Chondrocyte (in vitro differentiated cells): ENCODE data around the gene PSTPIP2. TPM values are rescaled to one million over a fixed set of nuclear protein-coding genes. Genes with fewer than 3 reads are reported as not detected.

Source experiments
- DNase-seq: peaks from one replicate; pipeline ENCODE4 v3.0.0; 2021; ENCODE audit warnings: mixed read lengths, low spot score
- H3K27ac Mint-ChIP-seq: one replicate; pipeline ENCODE4 v1.8.0; 2021; ENCODE audit warnings: mild to moderate bottlenecking, moderate library complexity, mixed read lengths; ENCODE audit not compliant: unreplicated experiment
- H3K27me3 Mint-ChIP-seq: 2 replicates; pipeline ENCODE4 v1.8.0; 2021; ENCODE audit warnings: low read depth, mixed read lengths
- H3K36me3 Mint-ChIP-seq: 2 replicates; pipeline ENCODE4 v1.8.0; 2021; ENCODE audit warnings: low read depth, mixed read lengths
- H3K4me1 Mint-ChIP-seq: 2 replicates; pipeline ENCODE4 v1.8.0; 2021; ENCODE audit warnings: low read depth, mild to moderate bottlenecking, mixed read lengths
- H3K4me3 Mint-ChIP-seq: one replicate; pipeline ENCODE4 v1.8.0; 2021; ENCODE audit warnings: mild to moderate bottlenecking, moderate library complexity, mixed read lengths; ENCODE audit not compliant: unreplicated experiment
- H3K9me3 Mint-ChIP-seq: 2 replicates; pipeline ENCODE4 v1.8.0; 2021; ENCODE audit warnings: low read depth, mixed read lengths
- total RNA-seq: library from RNA; stranded (reverse); gene quantifications from 3 replicates; pipeline ENCODE4 v1.2.1, GENCODE V29; 2021
- TF ChIP-seq, protein P1 (sequence below): fragments of 200-600 bp; sonication (generic); IDR thresholded peaks from 2 replicates; pipeline ENCODE4 v1.5.0; 2021; ENCODE audit warnings: antibody characterized with exemption, mild to moderate bottlenecking, moderate library complexity

Gene PSTPIP2
- total RNA-seq, 1 donor from 2014 or later = 4.5 TPM

DNA sequence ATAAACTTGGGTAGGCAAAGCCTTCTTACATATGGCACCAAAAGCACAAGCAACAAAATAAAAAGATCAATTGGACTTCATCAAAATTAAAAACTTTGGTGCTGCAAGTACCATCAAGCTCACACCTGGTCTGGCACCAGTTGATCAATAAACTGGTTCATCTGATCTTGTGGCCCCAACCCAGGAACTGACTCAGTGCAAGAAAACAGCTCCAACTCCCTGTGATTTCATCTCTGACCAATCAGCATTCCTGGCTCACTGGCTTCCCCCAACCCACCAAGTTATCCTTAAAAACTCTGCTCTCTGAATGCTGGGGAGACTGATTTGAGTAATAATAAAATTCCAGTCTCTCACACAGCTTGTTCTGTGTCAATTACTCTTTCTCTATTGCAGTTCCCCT is 113.3 kb downstream of the PSTPIP2 start:
- no peaks in the 10 kb centered on the region for H3K27me3 Mint-ChIP-seq
- TF ChIP-seq, protein P1, sequence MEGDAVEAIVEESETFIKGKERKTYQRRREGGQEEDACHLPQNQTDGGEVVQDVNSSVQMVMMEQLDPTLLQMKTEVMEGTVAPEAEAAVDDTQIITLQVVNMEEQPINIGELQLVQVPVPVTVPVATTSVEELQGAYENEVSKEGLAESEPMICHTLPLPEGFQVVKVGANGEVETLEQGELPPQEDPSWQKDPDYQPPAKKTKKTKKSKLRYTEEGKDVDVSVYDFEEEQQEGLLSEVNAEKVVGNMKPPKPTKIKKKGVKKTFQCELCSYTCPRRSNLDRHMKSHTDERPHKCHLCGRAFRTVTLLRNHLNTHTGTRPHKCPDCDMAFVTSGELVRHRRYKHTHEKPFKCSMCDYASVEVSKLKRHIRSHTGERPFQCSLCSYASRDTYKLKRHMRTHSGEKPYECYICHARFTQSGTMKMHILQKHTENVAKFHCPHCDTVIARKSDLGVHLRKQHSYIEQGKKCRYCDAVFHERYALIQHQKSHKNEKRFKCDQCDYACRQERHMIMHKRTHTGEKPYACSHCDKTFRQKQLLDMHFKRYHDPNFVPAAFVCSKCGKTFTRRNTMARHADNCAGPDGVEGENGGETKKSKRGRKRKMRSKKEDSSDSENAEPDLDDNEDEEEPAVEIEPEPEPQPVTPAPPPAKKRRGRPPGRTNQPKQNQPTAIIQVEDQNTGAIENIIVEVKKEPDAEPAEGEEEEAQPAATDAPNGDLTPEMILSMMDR = no peak
- peaks cover 14% of the 10 kb centered on the region for H3K36me3 Mint-ChIP-seq
- no peak overlapping the region for H3K27ac Mint-ChIP-seq
- DNase-seq = no peak
- peaks cover 84% of the 10 kb centered on the region for H3K4me1 Mint-ChIP-seq
- no peaks in the 10 kb centered on the region for H3K9me3 Mint-ChIP-seq
- no peak overlapping the region for H3K4me3 Mint-ChIP-seq

DNA sequence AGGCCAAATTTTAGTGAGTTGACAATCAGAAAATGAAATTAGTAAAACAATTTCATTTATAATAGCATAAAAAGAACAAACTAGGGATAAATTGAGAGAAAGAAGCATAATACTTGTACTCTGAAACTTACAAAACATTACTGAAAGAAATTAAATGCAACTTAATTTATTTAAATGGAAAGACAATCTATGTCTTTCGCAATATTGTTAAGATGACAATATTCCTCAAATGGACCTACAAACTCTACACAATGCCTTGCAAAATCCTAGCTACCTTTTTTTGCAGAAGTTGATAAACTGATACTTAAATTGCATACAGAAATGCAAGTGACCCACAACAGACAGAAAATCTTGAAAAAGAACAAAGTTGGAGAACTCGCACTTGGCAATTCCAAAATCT is 114.0 kb downstream of the PSTPIP2 start:
- Mint-ChIP-seq H3K27me3 (no peaks in the 10 kb centered on the region), H3K4me3 (no peak overlapping the region), H3K36me3 (peaks cover 19% of the 10 kb centered on the region), H3K4me1 (peaks cover 84% of the 10 kb centered on the region), H3K9me3 (no peaks in the 10 kb centered on the region), H3K27ac (no peak overlapping the region)
- TF ChIP-seq, protein P1 = no peak
- DNase-seq = no peak

DNA sequence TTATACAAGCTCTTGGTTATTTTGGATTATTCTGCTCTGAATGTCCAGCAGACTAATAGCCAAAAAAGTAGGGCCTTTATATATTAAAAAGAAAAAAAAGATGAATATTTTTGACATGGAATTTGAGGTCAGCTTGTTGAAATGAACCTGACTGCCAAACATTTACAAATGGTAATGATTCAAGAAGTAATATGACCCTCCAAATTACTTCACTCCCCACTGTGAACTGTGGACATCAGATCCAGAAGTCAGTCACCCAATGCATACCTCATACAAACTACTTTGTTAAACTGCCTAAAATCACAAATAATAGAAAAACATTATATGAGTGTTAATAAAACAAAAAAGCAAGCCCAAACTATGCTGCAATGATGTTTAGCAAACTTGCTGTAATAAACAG is 115.0 kb downstream of the PSTPIP2 start:
- peaks cover 82% of the 10 kb centered on the region for H3K4me1 Mint-ChIP-seq
- H3K36me3 Mint-ChIP-seq = peaks cover 25% of the 10 kb centered on the region
- H3K27ac Mint-ChIP-seq = peak overlapping the region; percentile 68
- DNase-seq = no peak
- TF ChIP-seq, protein P1 = no peak
- H3K27me3 Mint-ChIP-seq = no peaks in the 10 kb centered on the region
- H3K9me3 Mint-ChIP-seq = no peaks in the 10 kb centered on the region
- no peak overlapping the region for H3K4me3 Mint-ChIP-seq

DNA sequence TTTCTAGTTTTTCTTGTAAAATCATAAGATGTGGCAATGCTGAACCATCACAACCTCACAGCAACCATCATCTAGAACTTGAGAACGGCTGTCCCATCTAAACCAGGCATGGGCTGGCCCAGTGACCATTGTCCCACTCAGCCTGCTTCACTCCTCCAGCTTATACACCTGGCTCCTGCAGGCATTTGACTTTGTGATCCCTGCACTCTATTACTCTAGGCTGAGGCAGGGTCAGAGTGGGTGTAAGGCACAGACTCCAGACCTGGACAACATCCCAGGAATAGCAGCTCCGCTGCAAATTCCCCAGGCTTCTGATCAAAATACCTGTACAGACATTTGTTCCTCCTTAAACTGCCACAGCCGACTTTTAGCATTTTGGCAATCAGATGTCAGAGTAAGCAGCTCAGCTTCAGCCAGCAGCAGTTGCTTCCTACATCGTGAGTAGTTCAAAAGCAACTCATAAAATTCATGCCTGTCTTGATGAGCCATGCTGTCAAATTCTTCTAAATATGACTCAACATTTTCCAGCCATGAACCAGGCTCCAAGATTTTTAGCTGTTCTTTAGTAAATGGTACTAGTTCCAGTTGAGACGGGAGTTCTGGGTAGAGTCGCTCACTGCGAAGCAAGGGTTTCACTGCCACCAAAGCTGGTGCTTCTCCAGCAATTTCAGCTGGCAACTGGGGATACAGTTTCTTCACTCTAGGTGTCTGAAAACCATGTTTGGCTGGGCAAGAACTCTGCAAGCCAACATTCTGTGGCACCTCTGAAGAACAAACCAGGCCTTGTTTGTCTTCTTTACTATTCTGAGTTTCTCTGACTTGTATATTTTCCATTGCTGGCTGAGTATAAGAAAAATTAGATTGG is 117.8 kb downstream of the PSTPIP2 start:
- peaks cover 5% of the 10 kb centered on the region for H3K9me3 Mint-ChIP-seq
- TF ChIP-seq, protein P1 = no peak
- peak overlapping the region; percentile 33 for H3K4me3 Mint-ChIP-seq
- peak overlapping the region; percentile 86 for H3K27ac Mint-ChIP-seq
- H3K27me3 Mint-ChIP-seq = no peaks in the 10 kb centered on the region
- H3K36me3 Mint-ChIP-seq = peaks cover 37% of the 10 kb centered on the region
- H3K4me1 Mint-ChIP-seq = peaks cover 85% of the 10 kb centered on the region
- DNase-seq = no peak

DNA sequence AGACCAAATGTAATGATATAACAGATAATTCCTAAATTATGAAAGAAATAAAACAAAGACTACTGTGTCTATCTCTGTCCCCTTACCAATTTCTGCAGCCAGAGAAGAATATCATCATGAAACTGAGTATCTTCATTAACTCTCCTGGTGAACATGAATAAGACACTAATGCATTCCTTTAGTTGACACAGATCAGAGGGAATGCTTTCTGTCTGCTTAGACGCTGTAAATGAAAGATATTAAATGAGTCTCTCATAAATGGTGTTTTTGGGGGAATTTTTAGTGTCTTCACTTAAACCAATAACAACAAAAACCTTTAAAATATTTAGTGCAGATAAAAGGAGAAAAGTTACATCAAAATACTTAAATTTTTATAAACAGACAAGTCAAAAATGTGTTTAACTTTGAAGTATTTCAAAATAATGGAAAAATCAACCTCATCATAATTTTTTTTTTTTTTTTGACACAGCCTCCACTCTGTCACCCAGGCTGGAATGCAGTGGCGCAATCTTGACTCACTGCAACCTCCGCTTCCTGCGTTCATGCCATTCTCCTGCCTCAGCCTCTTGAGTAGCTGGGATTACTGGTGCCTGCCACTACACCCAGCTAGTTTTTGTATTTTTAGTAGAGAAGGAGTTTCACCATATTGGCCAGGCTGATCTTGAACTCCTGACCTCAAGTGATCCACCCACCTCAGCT is 120.9 kb downstream of the PSTPIP2 start:
- TF ChIP-seq, protein P1 = no peak
- no peaks in the 10 kb centered on the region for H3K27me3 Mint-ChIP-seq
- DNase-seq = no peak
- H3K27ac Mint-ChIP-seq = peak overlapping the region; percentile 94
- H3K36me3 Mint-ChIP-seq = peaks cover 62% of the 10 kb centered on the region
- H3K4me3 Mint-ChIP-seq = peak overlapping the region; percentile 31
- H3K4me1 Mint-ChIP-seq = peaks cover 57% of the 10 kb centered on the region
- peaks cover 5% of the 10 kb centered on the region for H3K9me3 Mint-ChIP-seq
